Activated CD4-positive, alpha-beta T cell treated with anti-CD3 and anti-CD28 coated beads, Interleukin-2, amount 50 U/mL, for 24 hours (primary cell): ENCODE data around the gene SRRM2.

Source experiments
- DNase-seq, 2 donors: peaks; one replicate each; pipeline ENCODE4 v3.0.0-alpha.2; 2020; ENCODE audit warnings: low read depth in 1 of 2, low spot score in 1 of 2

Gene SRRM2

DNA sequence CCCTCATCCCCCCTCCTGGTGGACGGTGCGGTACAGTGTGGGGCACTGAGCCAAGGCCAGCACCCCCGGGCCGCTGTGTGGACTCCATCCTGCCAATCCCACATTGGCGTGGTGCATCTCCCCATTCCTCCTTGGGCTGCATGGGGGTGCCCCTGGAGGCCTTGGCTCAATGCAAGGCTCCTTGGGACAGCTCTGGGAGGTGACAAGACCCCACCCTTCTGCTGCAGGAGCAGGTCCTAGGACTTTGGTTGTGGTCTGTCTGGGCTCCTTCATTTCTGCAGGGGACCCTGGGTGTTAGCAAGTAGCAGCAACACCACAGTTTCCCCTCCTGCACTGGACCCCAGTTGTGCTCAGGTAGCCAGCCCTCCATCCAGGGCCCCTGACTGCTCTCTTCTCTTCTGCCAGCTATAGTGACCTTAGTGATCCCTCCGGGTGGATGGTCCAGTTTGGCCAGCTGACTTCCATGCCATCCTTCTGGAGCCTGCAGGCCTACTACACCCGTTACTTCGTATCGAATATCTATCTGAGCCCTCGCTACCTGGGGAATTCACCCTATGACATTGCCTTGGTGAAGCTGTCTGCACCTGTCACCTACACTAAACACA is 65.9 kb downstream of the SRRM2 start:
- DNase-seq, result no peak

DNA sequence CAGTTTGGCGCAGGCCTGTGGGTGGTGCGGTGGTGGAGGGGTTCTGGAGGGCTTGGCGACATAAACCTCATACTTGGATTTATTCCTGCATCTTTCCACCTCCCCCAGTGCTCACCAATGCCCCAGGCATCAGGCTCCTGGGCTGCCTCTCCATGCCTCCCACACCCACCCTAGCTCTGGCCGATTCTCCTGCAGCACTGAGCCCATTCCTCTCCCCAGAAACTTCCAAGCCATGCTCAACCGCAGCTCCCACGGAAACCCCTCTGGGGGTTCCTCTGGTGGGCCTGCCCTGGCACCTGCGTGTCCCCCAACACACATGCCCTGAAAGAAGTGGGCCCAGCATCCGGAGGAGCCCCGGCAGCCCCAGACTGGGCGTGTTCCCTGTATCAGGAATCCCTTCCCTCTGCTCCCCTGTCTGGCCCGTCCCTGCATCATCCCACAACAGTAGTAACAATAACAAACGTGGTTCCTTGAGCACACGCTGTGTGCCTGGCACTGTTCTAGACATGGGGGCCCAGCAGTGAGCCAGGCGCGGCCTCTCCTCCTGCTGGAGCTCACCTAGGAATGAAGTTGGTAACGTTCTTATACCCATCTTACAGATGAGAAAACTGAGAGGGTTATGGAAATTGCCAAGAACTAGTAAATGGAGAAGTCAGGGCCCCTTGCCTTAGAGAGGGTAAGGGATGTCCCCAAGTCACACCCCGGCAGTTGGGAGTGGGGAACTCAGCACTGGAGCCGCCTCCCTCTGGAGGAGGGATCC is 66.9 kb downstream of the SRRM2 start:
- no peak for DNase-seq

DNA sequence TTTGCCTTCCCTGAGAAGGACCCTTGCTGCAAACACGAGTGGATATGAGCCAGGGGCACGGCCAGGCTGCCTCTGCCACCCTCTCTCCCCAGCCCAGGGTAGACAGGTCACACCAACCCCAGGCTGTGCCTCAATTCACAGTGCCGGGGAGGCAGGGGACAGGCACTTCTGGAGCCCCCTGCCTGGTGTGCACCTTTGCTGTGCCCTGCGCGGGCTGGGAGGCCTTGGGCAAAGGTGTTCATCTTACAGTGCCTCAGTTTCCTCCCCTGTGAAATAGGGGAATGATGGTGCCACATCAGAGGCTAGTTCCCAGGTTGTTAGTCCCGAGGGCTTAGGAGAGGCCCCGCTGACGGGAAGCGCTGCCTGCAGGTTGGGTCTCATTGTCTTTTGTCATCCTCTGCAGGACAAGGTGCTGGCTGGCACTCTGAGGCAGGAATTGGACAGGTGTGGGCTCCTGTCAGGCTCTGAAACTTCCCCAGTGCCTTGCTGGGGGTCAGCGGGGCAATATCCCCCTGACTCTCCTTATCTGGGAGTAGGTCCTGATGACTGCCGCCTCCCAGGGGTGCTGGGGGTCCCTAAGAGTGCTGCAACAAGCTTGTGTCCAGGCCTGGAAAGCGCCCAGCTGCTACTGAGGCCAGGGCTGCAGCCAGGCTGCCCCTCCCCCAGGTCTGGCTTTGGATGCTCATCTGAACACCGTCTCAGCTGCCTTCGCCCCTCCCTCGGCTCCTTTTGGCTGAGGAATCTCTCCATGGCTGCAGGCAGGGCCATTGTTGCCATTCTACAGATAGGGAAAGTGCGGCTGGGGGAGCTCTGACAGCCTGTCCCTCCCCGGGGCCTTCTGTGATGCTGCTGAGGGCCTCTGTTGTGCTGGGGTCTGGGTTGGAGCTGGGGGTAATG is 67.7 kb downstream of the SRRM2 start:
- no peak for DNase-seq
